ENCODE measurements around the gene DUSP6.
"Not testable (repeated sequence)": the region's sequence is repeated elsewhere in the genome, so short reads cannot be mapped to it uniquely, and the experiment has no call there.

Gene DUSP6

DNA sequence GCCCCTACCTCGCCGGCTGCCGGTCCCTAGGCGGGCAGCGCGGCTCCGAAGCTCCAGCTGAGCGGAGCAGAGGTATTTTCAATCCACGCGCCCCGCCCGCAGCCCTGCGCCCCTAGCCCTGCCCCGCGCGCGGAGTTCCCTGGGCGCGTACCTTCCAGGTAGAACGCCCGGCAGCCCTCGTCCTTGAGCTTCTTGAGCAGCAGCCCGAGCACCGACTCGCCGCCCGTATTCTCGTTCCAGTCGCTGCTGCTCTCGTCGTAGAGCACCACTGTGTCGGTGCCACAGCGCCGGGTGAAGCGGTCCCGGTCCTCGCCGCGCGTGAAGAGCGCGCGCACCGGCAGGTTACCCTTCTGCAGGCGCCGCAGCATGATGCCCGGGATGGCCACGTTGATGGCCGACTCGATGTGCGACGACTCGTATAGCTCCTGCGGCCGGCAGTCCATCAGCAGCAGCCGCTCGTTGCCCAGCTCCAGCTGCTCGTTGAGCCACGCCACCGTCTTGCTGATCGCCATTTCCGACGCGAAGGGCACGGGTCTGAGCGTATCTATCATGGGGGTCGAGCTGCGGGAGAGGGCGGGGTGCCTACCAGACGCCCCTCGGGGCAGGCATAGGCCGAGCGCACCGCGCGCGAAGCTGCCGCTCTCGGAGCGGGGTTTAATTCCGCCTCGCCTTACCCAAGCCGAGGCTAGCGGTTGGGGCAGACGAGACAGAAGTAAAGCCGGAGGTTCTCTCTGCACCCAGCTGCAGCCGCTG, 636 bp downstream of the DUSP6 start:
- DNase-seq: no peak

DNA sequence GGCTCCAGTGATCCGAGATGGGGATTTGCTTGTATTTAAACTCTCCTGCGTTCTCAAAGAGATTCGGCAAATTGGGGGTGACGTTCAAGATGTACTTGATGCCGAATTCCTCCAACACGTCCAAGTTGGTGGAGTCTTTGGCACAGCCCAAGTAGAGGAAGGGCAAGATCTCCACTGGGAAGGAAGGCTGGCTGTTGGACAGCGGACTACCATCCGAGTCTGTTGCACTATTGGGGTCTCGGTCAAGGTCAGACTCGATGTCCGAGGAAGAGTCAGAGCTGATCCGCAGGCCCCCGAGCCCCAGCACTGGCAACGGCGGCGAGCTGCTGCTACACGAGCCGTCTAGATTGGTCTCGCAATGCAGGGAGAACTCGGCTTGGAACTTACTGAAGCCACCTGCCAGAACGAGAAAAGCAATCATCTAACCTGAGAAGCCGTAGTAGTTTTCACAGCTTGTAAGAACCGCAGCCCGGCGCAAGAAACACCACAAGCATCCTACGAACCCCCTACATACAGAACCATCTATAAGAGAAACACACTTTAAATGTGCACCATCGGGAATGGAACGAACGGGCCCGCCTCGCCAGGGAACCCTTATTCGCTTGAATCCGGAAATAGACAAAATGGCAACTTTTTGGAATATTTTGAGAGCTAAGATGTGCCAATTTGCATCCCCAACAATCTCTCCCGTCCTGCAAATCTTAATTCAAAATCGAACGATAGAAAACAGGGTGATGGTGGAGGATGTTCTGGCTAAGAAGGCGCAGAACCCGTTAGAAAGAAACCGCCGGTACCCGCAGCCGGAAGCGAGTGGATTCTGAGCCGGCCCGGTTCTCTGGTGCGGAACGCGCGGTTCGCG, 1.4 kb downstream of the DUSP6 start:
- DNase-seq: no peak

DNA sequence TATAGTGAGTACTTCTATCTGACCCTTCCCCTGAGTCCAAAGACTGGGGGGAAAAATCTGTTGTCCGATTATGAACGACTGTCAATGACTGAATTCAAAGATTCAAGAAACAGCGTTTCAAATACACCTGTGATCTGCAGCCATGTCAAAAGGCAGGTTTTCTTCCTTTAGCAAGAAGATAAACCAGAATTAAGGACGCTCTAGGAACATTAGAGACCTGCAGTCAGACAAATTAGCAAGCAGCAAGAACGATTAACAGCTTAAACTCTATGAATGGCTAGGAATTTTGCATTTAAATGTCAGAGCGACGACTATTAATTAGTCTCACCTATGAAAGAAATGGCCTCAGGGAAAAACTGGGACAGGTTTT, 2.1 kb downstream of the DUSP6 start:
- DNase-seq: no peak

DNA sequence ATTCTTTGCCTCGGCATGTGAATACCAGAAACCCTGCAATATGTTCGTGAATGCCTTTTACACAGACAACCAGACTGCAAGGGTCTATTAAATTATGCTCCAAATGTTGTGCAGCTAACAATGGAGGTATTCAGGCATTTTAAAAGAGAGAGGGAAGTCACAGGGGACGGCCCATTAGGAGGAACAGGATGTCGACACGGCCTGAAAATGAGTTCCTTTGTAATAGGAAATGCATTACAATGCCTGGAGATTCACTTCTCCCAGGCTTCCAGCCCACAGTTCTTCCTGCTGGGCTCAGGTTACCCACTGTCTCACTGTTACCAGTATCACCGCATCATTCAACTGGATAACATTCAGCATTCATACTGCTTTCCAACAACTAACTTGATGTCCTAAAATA, 2.5 kb downstream of the DUSP6 start:
- no peak for DNase-seq

DNA sequence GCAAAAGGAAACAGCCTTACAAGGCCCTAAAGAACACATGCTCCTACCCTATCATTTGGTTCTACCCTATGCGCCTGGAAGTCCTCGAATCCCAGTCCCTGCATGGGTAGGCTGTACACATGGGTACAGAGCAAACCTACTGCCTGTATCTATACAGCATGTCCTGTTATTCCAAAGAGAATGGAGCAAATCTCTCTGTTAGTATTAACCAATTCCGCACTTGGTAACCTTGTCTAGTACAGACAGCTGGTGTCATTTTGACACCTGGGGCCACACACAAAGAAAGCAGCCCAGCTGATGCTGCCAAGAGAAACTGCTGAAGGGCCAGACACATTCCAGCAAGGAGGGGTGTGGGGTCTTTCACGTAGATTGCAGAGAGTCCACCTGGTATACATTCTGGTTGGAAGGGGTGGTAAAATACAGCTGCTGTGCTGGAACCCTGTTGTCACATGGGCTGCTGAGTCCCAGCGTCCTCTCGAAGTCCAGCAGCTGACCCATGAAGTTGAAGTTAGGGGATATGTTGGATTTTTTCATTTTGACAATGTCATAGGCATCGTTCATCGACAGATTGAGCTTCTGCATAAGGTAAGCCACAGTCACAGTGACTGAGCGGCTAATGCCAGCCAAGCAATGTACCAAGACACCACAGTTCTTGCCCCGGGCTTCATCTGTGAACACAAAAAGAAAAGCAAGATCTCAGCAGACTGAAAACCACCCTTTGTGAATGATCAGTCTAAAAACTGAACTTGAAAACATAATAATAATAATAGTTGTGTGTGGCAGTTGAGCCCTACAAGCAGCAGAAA, 3.2 kb downstream of the DUSP6 start:
- DNase-seq: no peak

DNA sequence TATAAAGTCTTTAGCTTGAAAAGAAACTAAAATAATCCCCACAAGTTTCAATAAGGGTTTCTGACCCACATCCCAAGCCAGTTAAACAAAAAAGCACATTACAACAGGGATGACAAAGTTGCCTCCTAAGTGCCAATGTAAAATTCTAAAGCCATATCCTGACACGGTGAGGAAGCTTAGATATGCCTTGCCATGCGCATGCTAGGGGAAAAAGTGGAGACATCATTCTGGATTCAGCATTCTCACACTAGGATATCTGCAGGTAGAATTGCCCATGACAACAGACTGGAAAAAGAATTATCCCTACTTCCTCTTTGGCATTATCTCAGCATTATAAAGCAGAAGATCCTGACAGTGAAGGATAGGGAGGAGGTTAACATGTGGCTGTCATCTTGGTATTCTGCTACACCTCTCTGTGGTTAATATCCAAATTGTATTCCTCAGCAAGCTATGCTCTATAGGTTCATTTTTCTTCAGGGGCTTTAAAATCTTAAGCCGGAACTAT, 4.9 kb downstream of the DUSP6 start:
- no peak for DNase-seq

DNA sequence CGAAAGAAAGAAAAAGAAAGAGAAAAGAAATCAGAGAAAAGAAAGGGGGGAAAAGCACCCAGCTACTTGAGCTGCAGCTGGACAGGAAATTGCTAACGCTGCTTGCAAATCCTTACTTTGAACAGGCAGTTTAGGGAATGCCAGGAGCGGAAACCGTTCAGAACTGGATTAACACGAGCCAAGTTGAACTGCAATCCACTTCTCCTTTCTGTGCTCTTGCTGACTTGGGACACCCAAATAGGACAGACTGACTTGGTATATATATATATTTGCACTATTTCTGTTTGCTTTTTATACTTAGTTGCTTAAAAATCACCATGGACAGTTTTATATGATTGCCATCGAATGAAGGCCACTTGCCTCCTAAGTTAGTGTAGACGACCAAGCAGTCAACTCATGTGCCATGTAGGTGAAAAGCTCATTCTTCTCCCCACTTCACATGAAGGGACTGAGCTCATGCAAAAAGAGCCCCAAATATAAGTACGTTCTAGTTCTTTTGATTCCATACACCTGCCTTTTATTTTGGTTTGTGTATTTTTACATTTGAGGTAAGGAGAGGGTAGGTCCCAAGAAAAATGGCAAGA, 5.5 kb downstream of the DUSP6 start:
- no peak for DNase-seq

DNA sequence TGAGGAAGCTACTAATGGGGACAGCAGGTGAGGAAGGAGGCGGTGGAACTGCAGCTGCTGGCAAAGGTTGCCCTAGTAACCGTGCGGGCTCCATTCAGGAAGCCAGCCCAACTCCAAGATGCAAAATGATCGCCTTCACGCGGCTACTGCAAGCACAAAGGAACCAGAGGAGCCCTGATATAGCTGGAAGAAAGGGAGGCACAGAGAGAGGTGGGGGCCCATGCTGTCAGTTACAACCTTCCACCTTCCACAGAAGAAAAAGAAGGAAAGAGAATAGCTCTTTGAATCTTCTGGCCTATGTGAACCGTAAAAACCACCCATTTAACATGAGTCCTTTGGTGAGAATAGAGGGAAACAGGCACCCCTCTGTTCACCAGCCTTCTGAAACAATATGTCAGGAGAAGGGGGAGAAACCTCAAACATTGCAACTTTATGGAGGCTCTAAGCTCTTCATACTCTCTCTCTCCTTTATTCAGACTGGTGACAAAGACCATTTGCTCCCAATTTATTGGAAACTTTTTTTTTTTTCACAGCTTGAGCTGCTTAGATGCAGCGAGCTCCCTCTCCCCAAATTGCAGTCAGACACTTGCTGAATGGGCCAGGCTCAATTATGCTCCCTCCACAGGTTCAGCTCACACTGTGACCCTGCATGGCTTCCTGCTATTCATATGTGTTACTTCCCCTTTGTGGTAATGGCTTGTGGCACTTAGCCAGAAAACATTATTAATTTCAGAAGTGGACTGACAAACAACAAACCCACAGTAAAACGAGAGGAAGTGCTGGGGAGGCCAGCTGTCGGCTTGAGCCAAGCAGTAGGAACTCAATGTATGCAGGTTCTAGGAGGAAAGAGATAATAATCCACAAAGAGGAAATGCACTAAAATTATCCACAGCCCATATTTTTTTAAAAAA, 6.2 kb downstream of the DUSP6 start:
- peak; percentile 80 for DNase-seq

DNA sequence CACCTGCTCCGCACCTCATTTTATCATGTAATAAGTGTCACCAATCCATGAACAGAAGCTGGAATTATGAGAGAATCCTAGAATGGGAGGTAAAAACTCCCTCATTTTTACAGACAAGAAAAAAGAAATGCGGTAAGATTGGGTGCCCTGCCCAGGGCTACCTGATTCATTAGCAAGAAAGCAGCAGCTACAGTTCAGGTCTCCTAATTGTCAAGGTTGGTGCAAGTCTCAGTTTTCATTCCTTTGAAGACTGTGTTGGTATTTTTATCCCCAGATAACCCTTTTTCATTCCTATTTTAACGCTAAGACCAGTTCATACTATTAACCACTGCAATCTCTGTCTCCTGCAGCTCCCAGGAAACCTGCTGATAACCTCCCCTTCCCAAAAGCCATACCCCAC, 6.9 kb downstream of the DUSP6 start:
- DNase-seq: no peak

DNA sequence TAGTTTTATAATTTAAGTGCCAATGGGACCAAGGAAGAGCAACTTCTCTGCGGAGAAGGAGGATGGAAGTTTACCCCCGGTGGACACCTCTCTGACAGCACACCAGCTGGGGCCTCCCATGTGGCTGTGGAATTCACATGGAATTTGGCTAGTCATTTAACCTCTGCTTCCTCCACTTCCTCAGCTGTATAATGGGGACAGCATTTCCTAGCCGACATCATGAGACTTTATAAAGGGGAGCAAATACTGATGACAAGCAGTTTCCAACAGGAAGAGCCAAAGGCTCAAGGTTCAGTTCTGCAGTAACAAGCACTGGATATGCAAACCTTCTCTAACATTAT, 7.5 kb downstream of the DUSP6 start:
- no peak for DNase-seq

DNA sequence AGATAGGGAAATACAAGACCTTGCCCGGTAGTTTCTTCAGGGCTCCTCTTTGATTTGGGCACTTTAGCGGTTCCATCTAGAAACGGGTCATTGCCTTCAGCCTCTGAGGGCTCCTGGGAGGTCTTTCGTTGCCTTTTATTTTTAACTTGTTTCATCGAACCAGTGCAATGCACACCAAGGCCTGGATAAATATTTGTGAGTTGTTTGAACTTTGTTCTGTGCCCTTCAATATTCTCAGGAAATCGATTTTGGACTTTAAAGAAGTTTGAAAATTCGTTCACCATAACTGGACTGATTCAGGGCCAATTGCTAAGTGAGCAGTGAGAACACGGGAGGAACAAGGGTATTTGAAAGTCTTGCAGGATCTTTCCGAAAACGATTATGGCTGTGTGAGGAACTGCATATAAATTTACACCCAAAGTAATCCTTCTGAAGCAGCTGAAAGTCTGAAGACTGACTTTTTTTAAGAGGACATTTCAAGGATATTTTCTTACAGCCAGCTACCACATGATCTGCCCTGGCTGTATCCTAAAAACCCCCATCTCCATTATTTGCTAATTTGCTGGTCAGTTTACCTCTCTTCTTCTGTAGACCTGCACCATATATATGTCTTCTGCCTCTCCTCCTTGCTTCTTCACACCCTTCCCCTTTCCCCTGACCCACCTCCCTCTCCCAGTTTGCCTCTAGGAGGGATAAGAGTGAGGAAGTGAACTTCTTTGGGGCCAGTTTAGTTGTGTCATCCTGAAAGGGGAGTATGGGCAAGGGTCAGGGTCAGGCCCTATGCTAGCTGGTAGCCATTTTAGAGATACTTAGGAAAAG, 8.0 kb downstream of the DUSP6 start:
- no peak for DNase-seq

DNA sequence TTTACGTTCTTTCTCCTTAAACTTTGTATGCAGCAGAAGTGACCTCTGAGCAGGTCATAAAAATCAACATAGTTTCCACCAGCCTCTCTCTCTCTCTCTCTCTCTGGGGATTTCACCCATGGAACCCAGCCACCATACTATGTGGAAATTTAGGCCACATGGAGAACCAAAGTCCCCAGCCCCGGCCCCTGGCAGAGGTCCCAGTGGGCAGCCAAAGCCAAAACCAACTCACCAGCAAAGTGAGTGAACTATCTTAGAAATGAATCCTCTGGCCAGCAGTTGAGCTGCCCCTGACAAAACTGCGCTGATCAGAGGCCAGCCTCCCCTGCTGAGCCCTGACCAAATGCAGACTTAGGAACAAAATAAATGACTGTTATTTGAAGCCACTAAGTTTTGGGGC, 9.2 kb downstream of the DUSP6 start:
- DNase-seq: no peak

DNA sequence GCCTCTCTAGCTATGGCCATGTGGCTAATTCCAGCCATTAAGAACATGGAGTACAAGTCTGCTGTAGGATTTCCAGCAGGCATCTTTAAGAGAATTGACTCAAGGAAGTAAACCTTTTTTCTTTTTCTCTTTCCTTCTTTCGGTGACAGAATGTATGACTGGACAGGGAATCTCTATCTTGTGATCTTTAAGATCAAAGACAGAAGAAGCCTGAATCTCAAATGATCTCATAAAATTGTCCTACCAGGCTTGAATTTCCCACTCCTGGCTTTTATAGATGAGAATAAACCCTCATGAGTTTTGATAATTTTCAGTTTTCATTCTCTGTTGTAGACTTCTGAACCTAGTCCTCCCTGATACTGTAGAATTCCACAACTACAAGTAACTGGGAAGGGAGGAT, 11.4 kb downstream of the DUSP6 start:
- DNase-seq: no peak

DNA sequence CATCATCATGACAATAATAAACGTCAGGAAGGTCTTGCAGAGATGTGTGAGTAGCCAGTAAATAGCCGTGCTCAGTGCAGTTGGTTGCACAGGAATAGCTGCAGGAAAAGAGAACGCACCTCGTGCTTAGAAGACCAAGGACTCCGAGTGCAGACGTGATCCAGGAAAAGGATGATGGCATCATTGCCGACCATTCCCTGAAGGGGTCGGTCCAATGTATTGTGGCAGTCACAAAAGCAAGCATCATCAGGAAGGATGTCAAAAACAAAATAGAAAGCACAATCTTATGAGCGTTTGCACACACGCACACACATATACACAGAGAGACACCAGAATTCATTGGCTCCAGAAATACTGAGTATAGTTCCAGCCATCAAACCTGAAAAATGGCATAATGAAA, 12.8 kb downstream of the DUSP6 start:
- no peak for DNase-seq

DNA sequence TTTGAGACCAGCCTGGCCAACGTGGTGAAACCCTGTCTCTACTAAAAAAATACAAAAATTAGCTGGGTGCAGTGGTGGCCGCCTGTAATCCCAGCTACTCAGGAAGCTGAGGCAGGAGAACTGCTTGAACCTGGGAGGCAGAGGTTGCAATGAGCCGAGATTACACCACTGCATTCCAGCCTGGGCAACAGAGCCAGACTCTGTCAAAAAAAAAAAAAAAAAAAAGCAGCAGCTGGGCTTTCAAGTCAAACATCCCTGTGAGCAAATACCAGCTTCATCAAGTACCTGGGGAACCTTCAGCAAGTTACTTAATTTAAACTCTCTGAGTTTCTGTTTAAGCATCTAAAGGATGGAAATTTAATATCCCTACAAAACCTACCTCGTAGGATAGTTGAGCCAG, 15.2 kb downstream of the DUSP6 start:
- not testable (repeated sequence) for DNase-seq

DNA sequence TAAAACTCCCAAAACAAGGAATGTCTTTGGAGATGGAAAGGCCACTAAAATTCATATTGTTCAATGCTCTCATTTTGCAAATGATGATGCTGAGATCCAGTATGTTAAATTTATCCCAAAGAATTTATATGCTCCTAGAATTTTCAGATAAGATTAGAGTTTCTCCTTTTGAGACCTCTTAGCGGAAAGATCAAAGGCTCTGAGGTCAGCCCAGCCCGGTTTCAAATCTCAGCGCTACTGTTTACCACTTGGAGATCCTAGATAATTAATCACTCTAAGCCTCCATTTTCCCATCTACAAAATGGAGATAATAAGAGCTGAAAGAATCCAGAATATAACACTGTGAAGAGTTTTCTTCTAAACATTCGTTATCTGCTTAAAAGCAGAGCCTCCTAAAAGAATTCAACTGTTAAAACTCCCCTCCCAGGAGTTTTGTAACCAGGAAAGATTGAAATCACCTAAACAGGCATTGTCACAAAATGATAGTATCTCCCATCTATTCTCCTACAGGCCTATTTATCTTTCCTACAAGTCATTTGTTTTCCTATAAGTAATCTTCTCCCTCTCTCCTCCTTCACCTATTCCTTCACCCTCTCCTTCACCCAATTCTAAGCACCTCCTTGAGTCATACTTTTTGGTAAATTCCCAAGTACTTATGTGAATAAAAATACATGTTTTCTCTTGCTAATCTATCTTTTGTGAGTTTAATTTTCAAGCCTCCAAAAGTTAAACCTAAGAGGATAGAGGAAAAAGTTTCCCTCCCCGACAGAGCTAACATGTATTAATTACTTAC, 16.7 kb downstream of the DUSP6 start:
- DNase-seq: no peak

DNA sequence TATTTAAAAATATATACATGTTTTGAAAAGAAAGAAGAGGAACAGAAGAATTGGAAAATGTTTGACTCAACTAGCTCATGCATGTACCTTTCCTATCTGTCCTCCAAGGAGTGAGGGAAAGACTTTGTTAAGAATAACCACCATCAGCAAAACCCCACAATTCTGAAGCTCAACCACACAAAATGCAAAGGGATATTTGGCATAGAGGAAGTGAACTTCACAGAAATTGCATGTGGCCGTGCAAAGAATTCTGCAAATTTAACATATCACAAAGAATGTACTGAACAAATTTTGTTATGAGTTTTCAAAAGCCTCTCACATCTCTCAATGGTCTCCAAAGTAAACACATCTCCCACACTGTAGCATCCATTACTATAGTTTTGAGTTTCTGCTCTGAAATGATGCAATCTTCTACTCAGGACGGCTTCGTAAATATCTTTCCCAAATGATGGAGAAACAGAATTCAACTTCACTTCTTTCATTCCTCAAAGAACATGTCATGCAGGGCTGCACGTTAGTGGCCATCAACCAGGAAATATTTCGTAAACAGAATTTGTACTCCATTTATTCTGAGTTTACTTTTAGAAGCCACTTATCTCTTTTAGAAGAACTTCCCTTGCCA, 17.6 kb downstream of the DUSP6 start:
- no peak for DNase-seq

DNA sequence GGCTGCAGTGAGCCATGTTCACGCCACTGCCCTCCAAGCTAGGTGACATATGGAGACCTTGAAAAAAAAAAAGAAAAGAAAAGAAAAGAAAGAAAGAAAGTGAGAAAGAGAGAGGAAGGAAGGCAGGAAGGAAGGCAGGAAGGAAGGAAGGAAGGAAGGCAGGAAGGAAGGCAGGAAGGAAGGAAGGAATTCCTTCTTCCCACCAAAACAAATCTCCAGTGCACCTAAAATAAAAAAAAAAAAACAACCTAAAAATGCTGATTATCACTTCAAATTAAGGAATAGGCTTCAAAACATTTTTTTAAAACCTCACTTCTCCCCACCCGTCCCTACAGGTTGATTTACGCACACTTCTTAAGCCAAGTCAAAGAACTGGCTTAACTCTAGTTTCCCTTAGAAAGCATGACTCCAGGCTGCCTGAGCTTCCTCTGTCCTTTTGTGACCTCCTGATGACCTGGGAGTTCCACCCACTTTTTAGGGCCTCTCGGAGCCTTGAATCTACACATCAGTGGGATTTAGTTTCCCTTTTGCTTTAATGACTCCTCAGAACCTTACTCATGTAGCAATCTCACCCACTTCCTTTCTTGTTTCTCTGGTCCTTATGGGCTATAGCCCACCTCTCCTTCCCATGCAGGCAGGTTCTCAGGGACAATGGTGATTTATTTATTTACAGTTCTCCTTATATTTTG, 18.6 kb downstream of the DUSP6 start:
- DNase-seq: no peak
